CD4-positive, alpha-beta memory T cell (primary cell): ENCODE data around the gene SPACA9. TPM values are rescaled to one million over a fixed set of nuclear protein-coding genes. Genes with fewer than 3 reads are reported as not detected.

Experiments used
- CTCF ChIA-PET: fragments of 350-600 bp; sonication (Branson Sonifier 250); formaldehyde crosslinking; loops from one replicate; lab custom pipeline; 2021; ENCODE audit warnings: inconsistent platforms; ENCODE audit not compliant: partially characterized antibody; lab: Charles Lee
- POLR2A ChIA-PET: fragments of 350-600 bp; sonication (Branson Sonifier 250); formaldehyde crosslinking; loops from one replicate; lab custom pipeline; 2021; ENCODE audit not compliant: partially characterized antibody; lab: Charles Lee
- DNase-seq, 5 donors: peaks; one replicate each; pipeline versions ENCODE4 v3.0.0 to v3.0.0-alpha.2; 2020 to 2022; ENCODE audit warnings: mixed read lengths in 1 of 5
- H3K27ac ChIP-seq: one replicate; pipeline ENCODE4 v1.7.0; 2013; ENCODE audit warnings: low read depth, low read length
- H3K27me3 ChIP-seq: 2 replicates; pipeline ENCODE4 v1.7.0; 2013; ENCODE audit warnings: mild to moderate bottlenecking, low read length, moderate library complexity; ENCODE audit not compliant: insufficient read depth
- H3K36me3 ChIP-seq: 2 replicates; pipeline ENCODE4 v1.7.0; 2013; ENCODE audit warnings: mild to moderate bottlenecking, low read length, moderate library complexity; ENCODE audit not compliant: insufficient read depth
- H3K4me1 ChIP-seq: 2 replicates; pipeline ENCODE4 v1.7.0; 2013; ENCODE audit warnings: mild to moderate bottlenecking, low read length, moderate library complexity; ENCODE audit not compliant: insufficient read depth
- H3K4me3 ChIP-seq, 2 donors: one replicate each; pipeline ENCODE4 v1.7.0; 2013; ENCODE audit warnings: low read length in 2 of 2, mild to moderate bottlenecking in 1 of 2
- H3K9me3 ChIP-seq, 2 donors: one replicate each; pipeline ENCODE4 v1.7.0; 2013; ENCODE audit warnings: low read length in 2 of 2, control low read depth in 1 of 2; ENCODE audit not compliant: control insufficient read depth in 1 of 2
- H3K27ac Mint-ChIP-seq, 7 donors: one replicate each; pipeline ENCODE4 v1.8.0; 2020 to 2021; ENCODE audit warnings: mixed read lengths in 7 of 7, mild to moderate bottlenecking in 6 of 7, inconsistent platforms in 3 of 7, moderate library complexity in 3 of 7
- H3K27me3 Mint-ChIP-seq, 2 donors: one replicate each; pipeline ENCODE4 v1.8.0; 2020 to 2021; ENCODE audit warnings: mixed read lengths in 2 of 2
- H3K36me3 Mint-ChIP-seq, 2 donors: one replicate each; pipeline ENCODE4 v1.8.0; 2020 to 2021; ENCODE audit warnings: mixed read lengths in 2 of 2, inconsistent platforms in 1 of 2, mild to moderate bottlenecking in 1 of 2
- H3K4me1 Mint-ChIP-seq, 4 donors: one replicate each; pipeline ENCODE4 v1.8.0; 2020 to 2021; ENCODE audit warnings: mixed read lengths in 4 of 4, mild to moderate bottlenecking in 1 of 4
- H3K4me3 Mint-ChIP-seq, 8 donors: one replicate each; pipeline ENCODE4 v1.8.0; 2020 to 2021; ENCODE audit warnings: mixed read lengths in 8 of 8, mild to moderate bottlenecking in 7 of 8, moderate library complexity in 6 of 8, inconsistent platforms in 3 of 8
- H3K9me3 Mint-ChIP-seq, 8 donors: one replicate each; pipeline ENCODE4 v1.8.0; 2020 to 2021; ENCODE audit warnings: mixed read lengths in 8 of 8, mild to moderate bottlenecking in 5 of 8, inconsistent platforms in 3 of 8, moderate library complexity in 1 of 8
- intact Hi-C: fragments of 100-400 bp; cut with micrococcal nuclease; formaldehyde crosslinking; loops from one replicate; pipeline ENCODE4 v1.15.1; 2023
- polyA plus RNA-seq, 2 donors: library from polyadenylated mRNA; unstranded; fragments of 300-500 nt; fragmentation: Illumina TruSeq; gene quantifications; one replicate each; pipeline ENCODE4 v1.2.3, GENCODE V29; 2021
- total RNA-seq, 2 experiments: library from RNA; stranded (reverse); gene quantifications; one replicate each; pipeline ENCODE4 v1.2.3, GENCODE V29; 2021

SPACA9 gene
- total RNA-seq (1 to 10 TPM; 1.5 to 1.8 TPM), polyA plus RNA-seq (1 to 10 TPM; 1.9 to 2.2 TPM)

DNA sequence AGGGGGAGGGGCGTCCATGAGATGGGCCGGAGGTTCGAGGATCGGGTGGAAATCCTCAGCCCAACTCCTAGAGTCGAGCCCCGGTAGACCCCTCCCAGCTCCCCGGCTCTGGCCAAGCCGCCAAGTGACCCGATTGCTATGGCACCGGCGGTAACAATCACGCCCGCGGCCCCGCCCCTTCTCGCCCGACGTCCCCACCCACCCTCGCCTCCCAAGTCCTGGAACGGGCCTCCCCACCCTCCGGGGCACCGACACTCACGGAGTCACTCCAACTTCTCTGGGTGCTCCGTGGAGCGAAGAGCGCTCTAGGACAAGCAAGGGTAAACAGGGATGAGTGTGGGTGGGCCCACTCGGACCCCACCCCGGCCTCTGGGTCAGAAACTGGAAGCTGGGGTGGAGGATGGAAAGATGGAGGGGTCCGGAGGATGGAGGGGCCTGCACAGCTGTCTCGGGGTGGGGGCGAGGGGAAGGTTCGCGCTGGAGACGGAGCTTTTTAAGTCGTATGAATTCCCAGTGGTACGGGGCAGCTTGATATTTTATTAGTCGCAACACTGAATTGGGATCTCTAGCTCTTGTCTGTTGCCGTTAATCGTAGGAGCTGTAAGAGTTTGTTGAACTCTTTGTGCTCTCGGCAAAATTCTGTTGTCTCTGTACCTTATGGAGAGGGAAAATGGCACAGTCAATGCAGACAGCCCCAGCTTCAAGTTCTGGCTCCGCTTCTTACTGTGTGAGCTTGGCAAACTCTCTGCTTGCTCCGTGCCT is at the start of gene SPACA9:
SPACA9 (plus strand) TSS at position 204 of the 762 bp plus-strand sequence. CDS start 5,050 bp downstream, outside the sequence.
- peaks cover 12% of the 10 kb centered on the region for H3K4me1 ChIP-seq
- POLR2A ChIA-PET, result interaction anchor here (0.8 to 2.7 kb wide), 4 partner anchors 30 to 469 kb away, joined by 3 to 22 read pairs (median 7); partner anchors contain the start of genes DDX31, GTF3C4, MED22 and RPL7A
- intact Hi-C loops, result loop anchor here (2.0 kb wide), 1 partner anchor 66 kb away; the partner anchor contains the start of gene TSC1
- CTCF ChIA-PET, result interaction anchor here (1.5 to 2.0 kb wide), 2 partner anchors 21 to 23 kb away, joined by 5 to 10 read pairs; no protein-coding TSS in a partner anchor
- peaks cover 0 to 3% of the 10 kb centered on the region in 2 donors for H3K36me3 Mint-ChIP-seq
- peak within 1 kb of the TSS; percentile 65 to 94 (median 84) for H3K27ac Mint-ChIP-seq
- H3K36me3 ChIP-seq, result no peaks in the 10 kb centered on the region
- peak within 1 kb of the TSS; percentile 83 to 91 (median 85) for H3K4me3 Mint-ChIP-seq
- no peak for DNase-seq
- peak within 1 kb of the TSS; percentile 73 to 98 for H3K4me3 ChIP-seq
- H3K4me1 Mint-ChIP-seq, result peaks cover 5 to 12% (median 7%) of the 10 kb centered on the region in 4 donors
- peak within 1 kb of the TSS; percentile 70 for H3K27ac ChIP-seq
- H3K9me3 Mint-ChIP-seq, result no peaks in the 10 kb centered on the region
- H3K27me3 Mint-ChIP-seq, result no peaks in the 10 kb centered on the region
- H3K9me3 ChIP-seq, result no peaks in the 10 kb centered on the region
- no peaks in the 10 kb centered on the region for H3K27me3 ChIP-seq

DNA sequence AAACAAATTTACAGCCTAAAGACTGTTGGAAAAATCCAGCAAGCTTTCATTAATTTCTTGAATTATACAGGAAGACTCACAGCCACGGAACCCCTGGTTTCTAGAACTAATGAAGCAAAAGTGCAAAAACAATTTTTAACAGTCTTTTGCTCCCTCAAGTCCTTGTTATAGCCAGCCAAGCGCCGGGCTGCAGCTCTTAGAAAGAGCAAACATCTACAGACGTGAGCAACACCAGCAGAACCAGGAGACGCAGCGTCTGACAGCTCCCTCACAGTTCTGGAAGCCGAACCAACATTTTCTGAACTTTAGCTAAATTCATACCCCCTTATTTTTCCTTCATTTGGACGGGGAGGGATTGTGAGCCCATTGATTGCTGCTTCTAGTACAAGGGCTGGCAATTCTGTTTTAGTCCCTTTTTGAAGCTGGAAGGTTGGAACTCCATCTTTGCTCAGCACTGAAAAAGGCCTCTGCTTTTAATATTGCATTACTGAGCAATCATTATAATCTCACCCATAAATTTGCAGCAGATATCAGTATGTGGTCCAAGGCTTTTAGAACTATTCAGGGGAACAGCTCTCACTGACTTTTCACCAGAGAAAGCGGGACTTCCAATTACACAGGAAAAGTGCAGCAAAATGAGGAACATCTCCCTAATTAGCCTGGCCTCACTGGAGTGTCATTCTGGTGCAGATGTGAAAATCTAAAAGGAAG is 46.4 kb upstream of the SPACA9 start:
- ChIA-PET CTCF (no interaction called here), POLR2A (no interaction called here)
- no peaks in the 10 kb centered on the region for H3K36me3 Mint-ChIP-seq
- Histone ChIP-seq H3K27me3 (peaks cover 3% of the 10 kb centered on the region), H3K9me3 (no peaks in the 10 kb centered on the region), H3K27ac (no peak overlapping the region), H3K4me3 (no peak overlapping the region), H3K4me1 (no peaks in the 10 kb centered on the region), H3K36me3 (no peaks in the 10 kb centered on the region)
- no peak overlapping the region for H3K27ac Mint-ChIP-seq
- H3K9me3 Mint-ChIP-seq, result no peaks in the 10 kb centered on the region
- H3K4me3 Mint-ChIP-seq, result no peak overlapping the region
- DNase-seq, result no peak
- H3K27me3 Mint-ChIP-seq, result peaks cover 7 to 16% of the 10 kb centered on the region in 2 donors
- peaks cover 0 to under 1% (median 0%) of the 10 kb centered on the region in 4 donors for H3K4me1 Mint-ChIP-seq
- intact Hi-C loops, result no loop called here

DNA sequence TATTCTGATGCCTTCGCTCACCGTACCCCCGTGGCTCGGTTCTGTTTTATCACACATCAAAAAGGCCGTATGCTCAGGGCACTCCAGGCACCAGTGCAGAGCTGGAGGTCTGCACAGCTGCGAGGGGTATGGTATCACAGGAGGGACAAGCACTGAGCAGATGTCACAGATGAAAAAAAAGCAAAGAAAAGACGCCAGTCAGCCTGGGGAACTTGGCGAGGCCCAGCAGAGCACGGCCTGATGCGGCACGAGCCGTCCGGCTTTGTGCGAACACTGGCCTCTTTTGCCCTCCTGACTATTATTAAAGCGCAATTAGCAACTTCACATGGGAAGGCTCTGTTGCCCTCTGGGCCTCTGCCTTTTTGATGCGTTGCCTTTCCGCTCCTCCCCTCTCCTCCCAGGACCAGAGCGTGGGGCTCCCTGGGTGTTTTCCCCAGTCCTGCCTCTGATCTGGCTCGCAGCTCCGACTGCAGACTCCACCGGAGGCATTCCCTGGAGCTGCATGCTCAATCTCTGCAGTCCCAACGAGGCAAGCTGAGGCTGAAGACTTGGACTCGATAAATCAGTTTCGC is 45.1 kb upstream of the SPACA9 start:
- Mint-ChIP-seq H3K27me3 (peaks cover 5 to 13% of the 10 kb centered on the region in 2 donors), H3K36me3 (no peaks in the 10 kb centered on the region), H3K27ac (no peak overlapping the region), H3K4me1 (peaks cover 0 to 5% (median 0%) of the 10 kb centered on the region in 4 donors), H3K4me3 (no peak overlapping the region), H3K9me3 (no peaks in the 10 kb centered on the region)
- no peaks in the 10 kb centered on the region for H3K36me3 ChIP-seq
- H3K27ac ChIP-seq, result no peak overlapping the region
- no peak for DNase-seq
- H3K4me3 ChIP-seq, result no peak overlapping the region
- H3K9me3 ChIP-seq, result no peaks in the 10 kb centered on the region
- CTCF ChIA-PET, result no interaction called here
- intact Hi-C loops, result no loop called here
- POLR2A ChIA-PET, result no interaction called here
- no peaks in the 10 kb centered on the region for H3K4me1 ChIP-seq
- peaks cover 3% of the 10 kb centered on the region for H3K27me3 ChIP-seq

DNA sequence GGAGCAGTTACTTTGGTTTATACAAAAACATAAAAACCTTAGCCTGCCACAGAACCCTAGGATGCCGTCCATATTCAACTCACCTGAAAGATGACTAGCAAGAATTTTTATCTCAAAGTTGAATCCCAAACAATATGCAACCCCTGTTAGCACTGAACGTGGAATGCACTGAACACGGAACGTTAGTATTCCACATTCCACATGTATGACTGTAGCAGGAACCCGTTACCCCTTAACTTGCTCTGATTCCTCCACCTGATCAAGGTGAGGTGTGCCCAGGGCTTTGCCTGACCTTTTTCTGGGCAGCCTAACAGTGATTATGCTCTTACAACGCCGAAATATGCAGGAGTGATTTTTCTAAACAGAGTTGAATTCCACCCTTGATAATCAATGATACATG is 44.4 kb upstream of the SPACA9 start:
- Histone ChIP-seq H3K36me3 (no peaks in the 10 kb centered on the region), H3K27ac (no peak overlapping the region), H3K4me1 (no peaks in the 10 kb centered on the region), H3K27me3 (peaks cover 3% of the 10 kb centered on the region), H3K9me3 (no peaks in the 10 kb centered on the region), H3K4me3 (no peak overlapping the region)
- H3K27me3 Mint-ChIP-seq, result peaks cover 4 to 13% of the 10 kb centered on the region in 2 donors
- no peaks in the 10 kb centered on the region for H3K36me3 Mint-ChIP-seq
- intact Hi-C loops, result no loop called here
- H3K4me3 Mint-ChIP-seq, result no peak overlapping the region
- POLR2A ChIA-PET, result no interaction called here
- no peak for DNase-seq
- H3K27ac Mint-ChIP-seq, result no peak overlapping the region
- peaks cover 0 to 5% (median 0%) of the 10 kb centered on the region in 4 donors for H3K4me1 Mint-ChIP-seq
- no peaks in the 10 kb centered on the region for H3K9me3 Mint-ChIP-seq
- CTCF ChIA-PET, result no interaction called here

DNA sequence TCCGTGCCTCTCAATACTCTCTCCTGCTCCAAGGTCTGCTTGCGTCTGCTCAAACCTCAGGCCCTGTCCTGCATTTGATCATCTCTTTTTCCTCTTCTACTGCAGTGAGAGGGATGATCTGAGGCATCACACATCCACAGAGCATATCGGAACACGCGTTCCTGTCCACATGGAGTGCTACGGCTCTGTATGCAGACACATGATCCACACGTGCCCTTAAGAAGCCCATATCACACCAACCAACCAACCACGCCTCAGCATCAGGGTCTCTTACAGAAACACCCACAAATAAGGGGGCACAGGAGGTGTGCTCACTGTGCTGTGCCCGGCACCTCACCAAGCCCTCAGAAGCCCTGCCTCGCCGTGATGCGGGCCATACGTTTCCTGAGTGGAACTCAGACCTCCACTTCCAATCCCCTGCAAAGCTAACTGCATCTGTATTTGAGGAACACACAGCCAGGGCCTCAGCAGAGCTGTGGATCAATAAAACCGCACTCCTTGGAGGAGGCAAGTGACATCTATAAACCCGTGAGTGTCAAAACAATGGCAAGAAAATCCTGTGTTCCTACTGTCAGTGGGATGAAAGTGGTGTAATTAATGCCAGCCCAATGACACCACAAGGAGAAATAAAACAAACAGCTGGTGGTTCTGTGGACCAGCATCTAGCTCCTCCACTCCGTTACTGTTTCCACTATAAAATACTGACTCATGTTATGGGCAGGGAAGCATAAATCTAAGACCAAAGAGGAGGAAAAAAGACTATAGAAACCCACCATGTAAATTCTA is 41.0 kb upstream of the SPACA9 start:
- no peaks in the 10 kb centered on the region for H3K27me3 ChIP-seq
- intact Hi-C loops, result no loop called here
- Mint-ChIP-seq H3K9me3 (no peaks in the 10 kb centered on the region), H3K27ac (no peak overlapping the region), H3K4me1 (peaks cover 0 to 5% (median 0%) of the 10 kb centered on the region in 4 donors), H3K4me3 (no peak overlapping the region), H3K36me3 (no peaks in the 10 kb centered on the region), H3K27me3 (peaks cover 7 to 8% of the 10 kb centered on the region in 2 donors)
- H3K27ac ChIP-seq, result no peak overlapping the region
- no peak overlapping the region for H3K4me3 ChIP-seq
- no peaks in the 10 kb centered on the region for H3K4me1 ChIP-seq
- no peak for DNase-seq
- H3K9me3 ChIP-seq, result no peaks in the 10 kb centered on the region
- H3K36me3 ChIP-seq, result no peaks in the 10 kb centered on the region
- ChIA-PET POLR2A (no interaction called here), CTCF (no interaction called here)

DNA sequence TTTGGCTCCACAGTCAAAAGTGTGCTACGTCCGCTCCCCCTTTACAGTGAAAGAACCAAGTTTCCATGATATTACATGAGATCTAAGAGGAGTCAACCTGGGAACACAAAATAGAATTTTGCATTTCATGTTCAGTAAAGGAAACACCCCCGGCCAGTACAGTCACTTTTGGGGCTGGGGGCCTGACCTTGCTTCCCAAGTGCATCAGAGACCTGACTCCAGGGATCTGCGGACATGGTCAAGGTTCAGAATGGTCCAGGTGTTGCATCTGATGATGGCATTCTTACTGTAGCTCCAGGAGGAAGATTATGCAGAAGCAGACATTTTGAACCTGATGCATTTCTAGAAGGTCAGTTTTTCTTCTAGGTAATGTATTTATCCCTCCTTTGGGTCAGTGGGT is 40.4 kb upstream of the SPACA9 start:
- CTCF ChIA-PET, result no interaction called here

More for the DNA sequence above, 40.4 kb upstream of the SPACA9 start:
- DNase-seq, result no peak
- Histone ChIP-seq H3K27ac (no peak overlapping the region), H3K36me3 (no peaks in the 10 kb centered on the region), H3K4me1 (no peaks in the 10 kb centered on the region), H3K27me3 (no peaks in the 10 kb centered on the region), H3K4me3 (no peak overlapping the region), H3K9me3 (no peaks in the 10 kb centered on the region)
- Mint-ChIP-seq H3K4me1 (peaks cover 0 to 5% (median 0%) of the 10 kb centered on the region in 4 donors), H3K4me3 (no peak overlapping the region), H3K27ac (no peak overlapping the region), H3K27me3 (peaks cover 7 to 8% of the 10 kb centered on the region in 2 donors), H3K9me3 (no peaks in the 10 kb centered on the region), H3K36me3 (no peaks in the 10 kb centered on the region)
- POLR2A ChIA-PET, result no interaction called here
- intact Hi-C loops, result no loop called here
